SK-N-SH (cell line): ENCODE measurements around the gene PANX2. TPM values are rescaled to one million over a fixed set of nuclear protein-coding genes. Genes with fewer than 3 reads are reported as not detected.

Experiments used
- CTCF ChIA-PET: fragments of 300-600, 350-600 bp; formaldehyde crosslinking; extraction: SDS; loops from one replicate; lab custom pipeline; 2021; lab: Yijun Ruan, JAX
- POLR2A ChIA-PET: fragments of 350-600 bp; sonication (Branson Sonifier 250); formaldehyde crosslinking; extraction: SDS; loops from one replicate; lab custom pipeline; 2020; ENCODE audit warnings: antibody characterized with exemption, inconsistent platforms; lab: Yijun Ruan, JAX
- DNase-seq: peaks from one replicate; pipeline ENCODE4 v3.0.0; 2012
- H2AFZ ChIP-seq: fragments of 200-600 bp; sonication (generic); 2 replicates; pipeline ENCODE4 v1.8.1; 2016; ENCODE audit warnings: antibody characterized with exemption, mild to moderate bottlenecking, low read depth
- H3F3A ChIP-seq: fragments of 200-600 bp; sonication (generic); replicated peaks from 2 replicates; pipeline ENCODE3; 2016; ENCODE audit warnings: antibody characterized with exemption, mild to moderate bottlenecking; ENCODE audit not compliant: insufficient read depth
- H3K27ac ChIP-seq, 2 experiments: fragments of 200-500 bp in 1 of 2; fragments of 200-600 bp in 1 of 2; sonication (Bioruptor generic) in 1 of 2; sonication (generic), shearing (Covaris generic) in 1 of 2; 2 replicates each; pipeline versions ENCODE4 v1.5.1 to v1.6.1; 2014 to 2016; ENCODE audit warnings: low read depth in 2 of 2, inconsistent platforms in 1 of 2, low read length in 1 of 2, mild to moderate bottlenecking in 1 of 2, mixed read lengths in 1 of 2
- H3K27me3 ChIP-seq: fragments of 200-600 bp; sonication (generic), shearing (Covaris generic); 2 replicates; pipeline ENCODE4 v1.6.1; 2016; ENCODE audit warnings: mixed run types; ENCODE audit not compliant: insufficient read depth
- H3K36me3 ChIP-seq, 2 experiments: fragments of 200-500 bp in 1 of 2; fragments of 200-600 bp in 1 of 2; sonication (Bioruptor generic) in 1 of 2; sonication (generic) in 1 of 2; replicated peaks in 1 of 2; 2 replicates each; pipeline versions ENCODE3 to v1.5.1; 2014 to 2016; ENCODE audit warnings: low read length in 1 of 2, mild to moderate bottlenecking in 1 of 2; ENCODE audit not compliant: insufficient read depth in 2 of 2, control insufficient read depth in 1 of 2
- H3K4me1 ChIP-seq, 2 experiments: fragments of 200-500 bp in 1 of 2; fragments of 200-600 bp in 1 of 2; sonication (Bioruptor generic) in 1 of 2; sonication (generic), shearing (Covaris generic) in 1 of 2; 2 replicates each; pipeline versions ENCODE4 v1.5.1 to v1.6.1; 2014 to 2016; ENCODE audit warnings: low read depth in 1 of 2, low read length in 1 of 2, mixed run types in 1 of 2; ENCODE audit not compliant: insufficient read depth in 2 of 2, control insufficient read depth in 1 of 2
- H3K4me2 ChIP-seq: fragments of 200-600 bp; sonication (generic), shearing (Covaris generic); 2 replicates; pipeline ENCODE4 v1.6.1; 2017; ENCODE audit warnings: mixed run types
- H3K4me3 ChIP-seq, 2 experiments: fragments of 200-500 bp in 1 of 2; fragments of 200-600 bp in 1 of 2; sonication (Bioruptor generic) in 1 of 2; sonication (generic), shearing (Covaris generic) in 1 of 2; 2 replicates each; pipeline versions ENCODE4 v1.5.1 to v1.8.1; 2014 to 2016; ENCODE audit warnings: low read depth in 2 of 2, inconsistent platforms in 1 of 2, low read length in 1 of 2, mild to moderate bottlenecking in 1 of 2, mixed read lengths in 1 of 2, moderate library complexity in 1 of 2
- H3K79me2 ChIP-seq: fragments of 200-600 bp; sonication (generic); 2 replicates; pipeline ENCODE4 v1.8.1; 2017; ENCODE audit warnings: mild to moderate bottlenecking; ENCODE audit not compliant: insufficient read depth
- H3K9ac ChIP-seq: fragments of 200-600 bp; sonication (generic); 2 replicates; pipeline ENCODE4 v1.6.1; 2017; ENCODE audit warnings: mixed run types
- H3K9me2 ChIP-seq: fragments of 200-600 bp; sonication (generic); 2 replicates; pipeline ENCODE4 v1.6.1; 2017; ENCODE audit warnings: mixed run types
- H3K9me3 ChIP-seq: fragments of 200-600 bp; sonication (generic); 2 replicates; pipeline ENCODE4 v1.6.1; 2017; ENCODE audit warnings: mixed run types, mild to moderate bottlenecking, moderate library complexity
- H4K20me1 ChIP-seq: fragments of 200-600 bp; sonication (generic); 2 replicates; pipeline ENCODE4 v1.6.1; 2017; ENCODE audit warnings: mild to moderate bottlenecking, mixed run types; ENCODE audit not compliant: insufficient read depth
- ELF1 ChIP-seq: IDR thresholded peaks from 2 replicates; pipeline ENCODE4 v1.4.0; 2012
- EZH2phosphoT487 ChIP-seq: fragments of 200-600 bp; sonication (generic); IDR thresholded peaks from 2 replicates; pipeline ENCODE4 v1.6.1; 2017; ENCODE audit warnings: low read depth, mixed run types, mild to moderate bottlenecking, antibody characterized with exemption, moderate library complexity, borderline replicate concordance
- FOXM1 ChIP-seq: IDR thresholded peaks from 2 replicates; pipeline ENCODE4 v1.4.0; 2012; ENCODE audit warnings: low read depth, mild to moderate bottlenecking
- GABPA ChIP-seq: IDR thresholded peaks from 2 replicates; pipeline ENCODE4 v1.4.0; 2012; ENCODE audit warnings: low read depth, mild to moderate bottlenecking
- GATA2 ChIP-seq: sonication (generic); formaldehyde crosslinking; IDR thresholded peaks from 2 replicates; pipeline ENCODE4 v1.5.0; 2020; ENCODE audit warnings: mild to moderate bottlenecking, missing genetic modification reagents
- MXI1 ChIP-seq: IDR thresholded peaks from 2 replicates; pipeline ENCODE4 v1.6.1; 2012; ENCODE audit warnings: mild to moderate bottlenecking, low read depth, low read length, improper control_type of control experiment
- NFIC ChIP-seq: IDR thresholded peaks from 2 replicates; pipeline ENCODE4 v1.4.0; 2012; ENCODE audit warnings: borderline replicate concordance
- NRF1 ChIP-seq: IDR thresholded peaks from 2 replicates; pipeline ENCODE4 v1.6.1; 2012; ENCODE audit warnings: low read depth, mild to moderate bottlenecking, low read length
- RCOR1 ChIP-seq: fragments of 150-350 bp; IDR thresholded peaks from 2 replicates; pipeline ENCODE4 v1.6.1; 2017; ENCODE audit warnings: antibody characterized with exemption, low read length
- TAF1 ChIP-seq: IDR thresholded peaks from 2 replicates; pipeline ENCODE4 v1.6.1; 2012; ENCODE audit warnings: low read depth, mild to moderate bottlenecking, low read length, moderate library complexity, borderline replicate concordance
- TEAD4 ChIP-seq: IDR thresholded peaks from 2 replicates; pipeline ENCODE4 v1.4.0; 2012; ENCODE audit warnings: mild to moderate bottlenecking, borderline replicate concordance; ENCODE audit not compliant: insufficient read depth
- WGBS: methylation state at CpG from one replicate; pipeline ENCODE4 v1.1.6; 2017; ENCODE audit warnings: low lambda C conversion rate; 5-methylcytosine and 5-hydroxymethylcytosine counted together
- polyA plus RNA-seq, 3 experiments: library from polyadenylated mRNA; depleted of rRNA; stranded (reverse); fragments of >200 nt; gene quantifications; 2 replicates each; pipeline ENCODE4 v1.2.3, GENCODE V29; 2012
- TF ChIP-seq, protein P1 (sequence below): IDR thresholded peaks from 2 replicates; pipeline ENCODE4 v1.4.0; 2012; ENCODE audit warnings: low read depth, borderline replicate concordance
- TF ChIP-seq, protein P2 (sequence below): fragments of 150-350 bp; IDR thresholded peaks from 2 replicates; pipeline ENCODE4 v1.6.1; 2017; ENCODE audit warnings: antibody characterized with exemption, low read length, low read depth, borderline replicate concordance
- TF ChIP-seq, protein P3 (sequence below): IDR thresholded peaks from 2 replicates; pipeline ENCODE4 v1.4.0; 2012; ENCODE audit warnings: low read depth
- TF ChIP-seq, protein P4 (sequence below): IDR thresholded peaks from 2 replicates; pipeline ENCODE4; 2012
- TF ChIP-seq, protein P5 (sequence below): fragments of 200-600 bp; sonication (generic); IDR thresholded peaks from 2 replicates; pipeline ENCODE4 v1.6.1; 2017; ENCODE audit warnings: antibody characterized with exemption, mild to moderate bottlenecking, moderate library complexity

The PANX2 gene
- polyA plus RNA-seq, 1 of the 3 experiments (the other 2 are of a cell fraction) = 2.4 TPM

DNA sequence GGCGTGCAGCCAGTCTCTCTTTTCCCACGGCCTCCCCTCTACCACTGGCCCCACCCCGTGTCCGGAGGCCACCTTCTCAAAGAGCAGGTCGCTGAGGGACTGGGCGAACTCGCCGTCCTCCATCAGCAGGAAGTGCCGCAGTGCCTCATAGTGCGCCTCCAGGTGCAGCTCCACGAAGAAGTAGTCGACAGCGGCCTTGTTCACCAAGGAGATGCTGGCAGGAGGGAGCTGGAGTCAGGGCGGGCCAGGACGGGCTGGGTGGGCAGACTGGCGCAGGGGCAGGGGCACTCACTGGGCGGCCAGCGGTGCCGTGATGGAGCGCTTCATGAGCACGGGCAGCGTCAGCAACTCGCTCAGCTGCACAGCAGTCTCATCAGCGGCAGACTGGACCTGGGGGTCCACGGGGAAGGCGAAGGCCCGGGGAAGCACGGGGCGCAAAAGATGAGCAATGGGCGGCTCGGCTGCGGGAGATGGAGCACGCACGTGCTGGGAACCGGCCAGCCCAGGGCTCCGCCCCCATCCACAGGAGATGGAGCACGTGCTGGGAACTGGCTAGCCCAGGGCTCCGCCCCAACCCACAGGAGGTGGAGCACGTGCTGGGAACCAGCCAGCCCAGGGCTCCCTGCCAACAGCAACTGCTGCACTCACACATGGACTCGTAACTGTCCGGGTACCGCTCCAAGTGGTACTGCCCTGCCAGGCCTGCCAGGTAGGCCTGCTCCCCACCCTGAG lies 48.6 kb downstream of the PANX2 start (continued):
- TF ChIP-seq, protein P1, sequence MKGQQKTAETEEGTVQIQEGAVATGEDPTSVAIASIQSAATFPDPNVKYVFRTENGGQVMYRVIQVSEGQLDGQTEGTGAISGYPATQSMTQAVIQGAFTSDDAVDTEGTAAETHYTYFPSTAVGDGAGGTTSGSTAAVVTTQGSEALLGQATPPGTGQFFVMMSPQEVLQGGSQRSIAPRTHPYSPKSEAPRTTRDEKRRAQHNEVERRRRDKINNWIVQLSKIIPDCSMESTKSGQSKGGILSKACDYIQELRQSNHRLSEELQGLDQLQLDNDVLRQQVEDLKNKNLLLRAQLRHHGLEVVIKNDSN = peak; percentile 58; the same call in 1 of the 2 replicates
- TF ChIP-seq, protein P2, sequence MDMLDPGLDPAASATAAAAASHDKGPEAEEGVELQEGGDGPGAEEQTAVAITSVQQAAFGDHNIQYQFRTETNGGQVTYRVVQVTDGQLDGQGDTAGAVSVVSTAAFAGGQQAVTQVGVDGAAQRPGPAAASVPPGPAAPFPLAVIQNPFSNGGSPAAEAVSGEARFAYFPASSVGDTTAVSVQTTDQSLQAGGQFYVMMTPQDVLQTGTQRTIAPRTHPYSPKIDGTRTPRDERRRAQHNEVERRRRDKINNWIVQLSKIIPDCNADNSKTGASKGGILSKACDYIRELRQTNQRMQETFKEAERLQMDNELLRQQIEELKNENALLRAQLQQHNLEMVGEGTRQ = peak; percentile 37; the same call in 1 of the 2 replicates

DNA sequence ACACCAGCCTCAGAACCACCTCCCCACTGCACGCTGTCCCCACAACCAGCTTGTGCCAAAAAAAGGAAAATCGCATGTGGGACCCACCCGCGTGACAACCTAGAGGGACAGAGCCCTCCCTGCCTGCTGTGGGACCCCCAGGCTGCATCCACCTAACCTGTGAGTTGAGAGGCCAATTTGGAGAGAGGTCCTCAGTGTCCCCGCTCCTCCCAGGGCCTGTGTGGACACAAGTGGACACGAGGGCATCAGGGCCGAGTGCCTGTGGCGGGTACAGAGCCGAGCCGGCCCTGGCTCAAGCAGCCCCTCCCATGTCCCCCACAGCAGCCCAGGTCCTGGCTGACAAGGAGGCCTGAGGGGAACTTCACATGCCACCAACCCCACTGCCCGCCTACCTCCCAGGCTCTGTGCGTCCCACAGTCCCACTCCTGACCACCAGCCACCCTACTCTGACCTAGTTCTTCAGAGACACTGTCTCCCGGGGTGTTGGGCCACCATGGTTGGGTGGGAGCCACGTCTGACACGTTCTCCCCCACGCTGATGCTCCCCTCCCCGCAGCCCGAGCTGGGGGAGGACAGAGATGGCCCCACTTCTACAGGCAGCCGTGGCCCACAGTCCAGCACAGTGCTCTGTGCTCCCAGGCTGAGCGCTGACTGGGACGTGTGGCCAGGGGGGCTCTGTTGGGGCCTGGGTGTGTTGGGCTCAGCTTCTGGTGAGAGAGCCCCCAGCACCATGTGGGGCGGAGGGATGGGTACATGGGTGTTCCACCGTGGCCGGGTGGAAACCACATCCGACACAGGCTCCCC lies 49.5 kb downstream of the PANX2 start:
- TF ChIP-seq TAF1 = no peak
- TF ChIP-seq TEAD4 = no peak
- TF ChIP-seq GABPA = no peak
- TF ChIP-seq GATA2 = no peak
- TF ChIP-seq, protein P3, sequence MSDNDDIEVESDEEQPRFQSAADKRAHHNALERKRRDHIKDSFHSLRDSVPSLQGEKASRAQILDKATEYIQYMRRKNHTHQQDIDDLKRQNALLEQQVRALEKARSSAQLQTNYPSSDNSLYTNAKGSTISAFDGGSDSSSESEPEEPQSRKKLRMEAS = no peak
- TF ChIP-seq EZH2phosphoT487 = no peak
- TF ChIP-seq ELF1 = no peak
- TF ChIP-seq, protein P4, sequence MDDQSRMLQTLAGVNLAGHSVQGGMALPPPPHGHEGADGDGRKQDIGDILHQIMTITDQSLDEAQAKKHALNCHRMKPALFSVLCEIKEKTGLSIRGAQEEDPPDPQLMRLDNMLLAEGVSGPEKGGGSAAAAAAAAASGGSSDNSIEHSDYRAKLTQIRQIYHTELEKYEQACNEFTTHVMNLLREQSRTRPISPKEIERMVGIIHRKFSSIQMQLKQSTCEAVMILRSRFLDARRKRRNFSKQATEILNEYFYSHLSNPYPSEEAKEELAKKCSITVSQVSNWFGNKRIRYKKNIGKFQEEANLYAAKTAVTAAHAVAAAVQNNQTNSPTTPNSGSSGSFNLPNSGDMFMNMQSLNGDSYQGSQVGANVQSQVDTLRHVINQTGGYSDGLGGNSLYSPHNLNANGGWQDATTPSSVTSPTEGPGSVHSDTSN = no peak
- TF ChIP-seq, protein P5, sequence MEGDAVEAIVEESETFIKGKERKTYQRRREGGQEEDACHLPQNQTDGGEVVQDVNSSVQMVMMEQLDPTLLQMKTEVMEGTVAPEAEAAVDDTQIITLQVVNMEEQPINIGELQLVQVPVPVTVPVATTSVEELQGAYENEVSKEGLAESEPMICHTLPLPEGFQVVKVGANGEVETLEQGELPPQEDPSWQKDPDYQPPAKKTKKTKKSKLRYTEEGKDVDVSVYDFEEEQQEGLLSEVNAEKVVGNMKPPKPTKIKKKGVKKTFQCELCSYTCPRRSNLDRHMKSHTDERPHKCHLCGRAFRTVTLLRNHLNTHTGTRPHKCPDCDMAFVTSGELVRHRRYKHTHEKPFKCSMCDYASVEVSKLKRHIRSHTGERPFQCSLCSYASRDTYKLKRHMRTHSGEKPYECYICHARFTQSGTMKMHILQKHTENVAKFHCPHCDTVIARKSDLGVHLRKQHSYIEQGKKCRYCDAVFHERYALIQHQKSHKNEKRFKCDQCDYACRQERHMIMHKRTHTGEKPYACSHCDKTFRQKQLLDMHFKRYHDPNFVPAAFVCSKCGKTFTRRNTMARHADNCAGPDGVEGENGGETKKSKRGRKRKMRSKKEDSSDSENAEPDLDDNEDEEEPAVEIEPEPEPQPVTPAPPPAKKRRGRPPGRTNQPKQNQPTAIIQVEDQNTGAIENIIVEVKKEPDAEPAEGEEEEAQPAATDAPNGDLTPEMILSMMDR = no peak
- TF ChIP-seq MXI1 = no peak
- no peak for TF ChIP-seq FOXM1
- no peak for TF ChIP-seq RCOR1
- no peak for TF ChIP-seq NRF1
- no peak for TF ChIP-seq NFIC
- Histone ChIP-seq H3K9ac (no peak overlapping the region), H4K20me1 (peaks cover 10% of the 10 kb centered on the region; the same call in 1 of the 2 replicates), H3K27me3 (no peaks in the 10 kb centered on the region), H3K9me2 (no peaks in the 10 kb centered on the region), H3K36me3 (peaks cover 3 to 78% of the 10 kb centered on the region in 2 experiments), H3K4me3 (no peak overlapping the region), H3K79me2 (no peaks in the 10 kb centered on the region), H3K9me3 (no peaks in the 10 kb centered on the region), H3K4me2 (no peak overlapping the region), H3K27ac (no peak overlapping the region; a peak in 1 of 4 replicates), H3F3A (no peaks in the 10 kb centered on the region), H3K4me1 (peaks cover 0 to 19% of the 10 kb centered on the region in 2 experiments; a peak in 1 of 4 replicates), H2AFZ (no peak overlapping the region)
- 94% methylated on average over 19 of the region's 25 CpGs for WGBS
- no peak for DNase-seq
- CTCF ChIA-PET = interaction anchor here (1.0 to 2.7 kb wide), 6 partner anchors 12 to 70 kb away, joined by 3 to 12 read pairs (median 3); no protein-coding TSS in a partner anchor
- POLR2A ChIA-PET = no interaction called here
